ENCODE data around the gene PPP1R11. TPM values are rescaled to one million over a fixed set of nuclear protein-coding genes. Genes with fewer than 3 reads are reported as not detected.

Gene PPP1R11
- total RNA-seq, 1 experiment from 2014 or later = 60.1 TPM

DNA sequence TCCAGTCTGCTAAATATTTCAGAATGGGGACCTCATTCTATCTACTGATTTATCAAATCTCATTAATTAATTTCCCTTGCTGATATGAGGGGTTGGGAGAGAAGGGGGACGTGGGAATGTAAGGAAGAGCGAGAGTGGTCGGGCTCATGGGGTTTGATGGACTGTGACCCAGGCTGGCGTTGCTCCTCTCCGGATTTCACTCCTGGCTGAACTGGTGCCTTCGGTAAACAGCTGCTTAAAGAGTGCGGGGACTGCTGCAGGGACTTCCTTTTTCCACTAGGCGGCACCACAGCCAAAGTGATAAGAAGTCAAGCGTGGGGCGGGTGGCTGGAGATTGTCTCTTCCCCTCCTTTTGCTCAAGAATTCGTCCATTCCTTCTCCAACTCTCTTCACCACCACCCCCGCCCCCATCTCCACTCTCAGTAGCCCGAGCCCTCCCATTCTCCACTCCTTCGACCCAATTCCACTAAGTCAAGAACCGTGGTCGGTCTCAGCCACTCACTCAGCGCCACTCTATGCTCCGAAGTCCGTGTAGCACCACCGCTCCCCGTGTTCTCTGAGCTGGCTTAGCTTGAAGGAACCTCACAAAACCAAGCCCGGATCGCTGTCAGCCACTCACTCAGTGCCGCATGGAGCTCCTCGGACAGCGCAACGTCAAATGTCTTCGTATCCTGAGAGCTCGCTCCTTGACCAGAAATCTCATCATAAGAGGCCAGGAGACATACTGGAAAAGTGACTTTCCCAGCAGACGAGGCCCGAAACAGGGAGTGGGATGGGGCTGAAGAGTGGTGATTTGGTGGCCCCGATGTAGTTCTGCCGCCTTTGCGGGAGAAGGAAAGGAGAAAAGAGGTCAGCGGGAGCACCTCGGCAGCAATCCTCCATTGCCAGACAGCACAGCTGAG, 36.2 kb downstream of the PPP1R11 start:
- Mint-ChIP-seq H3K9me3 (ENCODE audit: unreplicated experiment) (no peaks in the 10 kb centered on the region), H3K36me3 (ENCODE audit: insufficient read depth, unreplicated experiment) (no peaks in the 10 kb centered on the region), H3K27me3 (ENCODE audit: insufficient read depth, unreplicated experiment) (peaks cover 7% of the 10 kb centered on the region), H3K4me3 (ENCODE audit: unreplicated experiment) (peak overlapping the region; percentile 70), H3K4me1 (ENCODE audit: insufficient read depth, unreplicated experiment) (peaks cover 35% of the 10 kb centered on the region), H3K27ac (ENCODE audit: low read depth, unreplicated experiment) (peak overlapping the region; percentile 84)
- no TSS peak for BruUV-seq (replicated peaks)
- ChIA-PET POLR2A (interaction anchor here (0.6 to 5.6 kb wide), 17 partner anchors 9 to 354 kb away, joined by 3 to 83 read pairs (median 4); partner anchors contain the start of genes POLR1H, PPP1R11, RNF39 and TRIM31), CTCF (interaction anchor here (0.6 to 5.2 kb wide), 31 partner anchors 9 to 255 kb away, joined by 3 to 153 read pairs (median 5); partner anchors contain the start of genes PPP1R11, TRIM10 and TRIM31)
- DNase-seq (ENCODE audit: unreplicated experiment) = peak; percentile 91
- TF ChIP-seq, protein P1, sequence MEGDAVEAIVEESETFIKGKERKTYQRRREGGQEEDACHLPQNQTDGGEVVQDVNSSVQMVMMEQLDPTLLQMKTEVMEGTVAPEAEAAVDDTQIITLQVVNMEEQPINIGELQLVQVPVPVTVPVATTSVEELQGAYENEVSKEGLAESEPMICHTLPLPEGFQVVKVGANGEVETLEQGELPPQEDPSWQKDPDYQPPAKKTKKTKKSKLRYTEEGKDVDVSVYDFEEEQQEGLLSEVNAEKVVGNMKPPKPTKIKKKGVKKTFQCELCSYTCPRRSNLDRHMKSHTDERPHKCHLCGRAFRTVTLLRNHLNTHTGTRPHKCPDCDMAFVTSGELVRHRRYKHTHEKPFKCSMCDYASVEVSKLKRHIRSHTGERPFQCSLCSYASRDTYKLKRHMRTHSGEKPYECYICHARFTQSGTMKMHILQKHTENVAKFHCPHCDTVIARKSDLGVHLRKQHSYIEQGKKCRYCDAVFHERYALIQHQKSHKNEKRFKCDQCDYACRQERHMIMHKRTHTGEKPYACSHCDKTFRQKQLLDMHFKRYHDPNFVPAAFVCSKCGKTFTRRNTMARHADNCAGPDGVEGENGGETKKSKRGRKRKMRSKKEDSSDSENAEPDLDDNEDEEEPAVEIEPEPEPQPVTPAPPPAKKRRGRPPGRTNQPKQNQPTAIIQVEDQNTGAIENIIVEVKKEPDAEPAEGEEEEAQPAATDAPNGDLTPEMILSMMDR (IDR thresholded peaks at IDR 0.05; ENCODE audit: unreplicated experiment) = peak; percentile 85
- intact Hi-C loops (cut with micrococcal nuclease) = loop anchor here (1.0 to 2.0 kb wide), 5 partner anchors 28 to 224 kb away; partner anchors contain the start of genes PPP1R11, TRIM26 and TRIM39

DNA sequence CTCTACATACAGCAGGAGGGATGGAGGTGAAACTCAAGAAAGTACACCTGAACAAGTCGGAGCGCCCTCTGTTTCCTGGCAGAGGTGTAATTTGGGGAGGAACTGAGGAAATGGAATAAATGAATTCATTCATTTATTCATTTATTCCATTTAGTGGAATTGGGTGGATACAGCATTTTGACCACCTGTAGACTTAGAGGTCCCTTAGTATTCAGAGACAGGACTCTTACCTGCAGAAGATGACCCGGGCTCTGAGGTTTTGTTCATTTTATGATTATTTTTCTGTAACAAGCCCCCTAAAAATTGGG, 36.8 kb downstream of the PPP1R11 start:
- no peak for DNase-seq (ENCODE audit: unreplicated experiment)
- Mint-ChIP-seq H3K27ac (ENCODE audit: low read depth, unreplicated experiment) (no peak overlapping the region), H3K36me3 (ENCODE audit: insufficient read depth, unreplicated experiment) (no peaks in the 10 kb centered on the region), H3K9me3 (ENCODE audit: unreplicated experiment) (no peaks in the 10 kb centered on the region), H3K4me3 (ENCODE audit: unreplicated experiment) (no peak overlapping the region), H3K27me3 (ENCODE audit: insufficient read depth, unreplicated experiment) (peaks cover 1% of the 10 kb centered on the region), H3K4me1 (ENCODE audit: insufficient read depth, unreplicated experiment) (peaks cover 32% of the 10 kb centered on the region)
- POLR2A ChIA-PET = interaction anchor here (0.7 to 5.6 kb wide), 10 partner anchors 9 to 106 kb away, joined by 3 to 83 read pairs (median 6); partner anchors contain the start of genes POLR1H, PPP1R11, RNF39 and TRIM31
- BruUV-seq (replicated peaks) = no TSS peak
- CTCF ChIA-PET = interaction anchor here (0.6 to 5.2 kb wide), 33 partner anchors 8 to 450 kb away, joined by 3 to 153 read pairs (median 5); partner anchors contain the start of genes PPP1R11, TRIM10 and TRIM31
- TF ChIP-seq, protein P1 (IDR thresholded peaks at IDR 0.05; ENCODE audit: unreplicated experiment) = no peak
- intact Hi-C loops (cut with micrococcal nuclease) = loop anchor here (1.0 to 2.0 kb wide), 5 partner anchors 27 to 223 kb away; partner anchors contain the start of genes PPP1R11, TRIM26 and TRIM39

DNA sequence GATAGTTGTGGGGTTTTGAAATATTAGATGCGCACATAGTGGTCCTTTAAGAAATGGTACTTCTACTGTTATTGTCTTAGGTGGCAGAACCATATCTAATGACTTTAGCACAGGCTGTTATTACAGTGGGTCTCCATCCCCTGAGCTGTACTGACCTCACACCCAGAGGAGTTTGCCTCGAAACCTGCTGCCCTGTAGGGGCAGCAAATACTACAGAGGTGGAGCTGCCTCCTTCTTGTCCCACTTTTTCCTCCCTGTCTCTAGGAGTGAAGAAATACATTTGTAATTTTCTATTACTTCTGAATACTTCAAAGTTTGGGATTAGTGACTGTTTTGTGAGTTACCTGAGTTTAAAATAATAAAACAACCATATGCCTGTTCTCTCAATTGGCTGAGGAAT, 37.7 kb downstream of the PPP1R11 start:
- TF ChIP-seq, protein P1 (IDR thresholded peaks at IDR 0.05; ENCODE audit: unreplicated experiment) = no peak
- intact Hi-C loops (cut with micrococcal nuclease) = no loop called here
- Mint-ChIP-seq H3K4me3 (ENCODE audit: unreplicated experiment) (no peak overlapping the region), H3K36me3 (ENCODE audit: insufficient read depth, unreplicated experiment) (no peaks in the 10 kb centered on the region), H3K27me3 (ENCODE audit: insufficient read depth, unreplicated experiment) (no peaks in the 10 kb centered on the region), H3K9me3 (ENCODE audit: unreplicated experiment) (no peaks in the 10 kb centered on the region), H3K4me1 (ENCODE audit: insufficient read depth, unreplicated experiment) (peaks cover 32% of the 10 kb centered on the region), H3K27ac (ENCODE audit: low read depth, unreplicated experiment) (no peak overlapping the region)
- ChIA-PET POLR2A (interaction anchor here (0.9 to 5.6 kb wide), 6 partner anchors 26 to 50 kb away, joined by 3 to 83 read pairs (median 12); partner anchors contain the start of genes POLR1H, PPP1R11 and RNF39), CTCF (interaction anchor here (0.7 to 5.2 kb wide), 15 partner anchors 11 to 451 kb away, joined by 3 to 153 read pairs (median 5); partner anchors contain the start of gene PPP1R11)
- no peak for DNase-seq (ENCODE audit: unreplicated experiment)
- BruUV-seq (replicated peaks) = no TSS peak

DNA sequence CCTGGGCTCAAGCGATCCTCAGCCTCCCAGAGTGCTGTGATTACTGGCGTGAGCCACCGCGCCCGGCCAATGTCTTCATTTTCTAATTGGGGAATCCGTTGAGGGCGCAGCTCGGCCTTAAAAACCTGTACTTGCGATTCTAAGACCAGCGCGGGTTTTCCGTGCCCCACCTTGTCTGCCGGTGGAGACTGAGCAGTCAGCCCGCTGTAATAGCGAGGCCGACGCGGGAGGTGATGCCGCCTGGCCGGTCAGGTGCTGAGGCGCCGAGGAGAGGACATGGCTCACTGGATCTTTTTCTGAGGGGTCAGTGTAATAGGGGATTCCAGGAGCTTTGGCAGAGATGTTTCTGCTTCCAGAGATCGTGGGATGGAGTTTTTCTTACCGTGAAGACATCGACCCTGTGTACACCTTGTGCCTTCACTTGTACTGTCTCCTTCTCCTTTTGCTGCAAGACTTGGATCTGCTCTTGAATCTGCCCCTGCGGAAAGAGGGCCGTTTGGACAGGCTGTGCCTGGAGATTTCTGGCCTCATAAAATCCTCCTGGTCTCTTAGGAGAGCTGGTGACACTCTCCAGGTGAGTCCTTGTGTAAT, 44.4 kb downstream of the PPP1R11 start:
- no peak overlapping the region for H3K27ac Mint-ChIP-seq (ENCODE audit: low read depth, unreplicated experiment)
- peaks cover 8% of the 10 kb centered on the region for H3K4me1 Mint-ChIP-seq (ENCODE audit: insufficient read depth, unreplicated experiment)
- POLR2A ChIA-PET = no interaction called here
- TF ChIP-seq, protein P1 (IDR thresholded peaks at IDR 0.05; ENCODE audit: unreplicated experiment) = no peak
- no peaks in the 10 kb centered on the region for H3K36me3 Mint-ChIP-seq (ENCODE audit: insufficient read depth, unreplicated experiment)
- no peak for DNase-seq (ENCODE audit: unreplicated experiment)
- H3K4me3 Mint-ChIP-seq (ENCODE audit: unreplicated experiment) = no peak overlapping the region
- H3K9me3 Mint-ChIP-seq (ENCODE audit: unreplicated experiment) = no peaks in the 10 kb centered on the region
- CTCF ChIA-PET = interaction anchor here (0.6 to 1.7 kb wide), 4 partner anchors 8 to 21 kb away, joined by 3 to 8 read pairs (median 5); no protein-coding TSS in a partner anchor
- H3K27me3 Mint-ChIP-seq (ENCODE audit: insufficient read depth, unreplicated experiment) = peaks cover 32% of the 10 kb centered on the region
- BruUV-seq (replicated peaks) = no TSS peak
- intact Hi-C loops (cut with micrococcal nuclease) = no loop called here
